HG02938 (cell line): ENCODE results near the gene PRR23E.

Experiments used
- ATAC-seq: cut with Tn5 transposase; IDR thresholded peaks from one replicate; pipeline ENCODE4 v1.9.1; 2021; ENCODE audit warnings: mild to moderate bottlenecking, moderate library complexity; ENCODE audit not compliant: unreplicated experiment

The PRR23E gene

GRCh38 chr3:127162947-127163645, 29.8 kb upstream of the PRR23E start:
- no peak for ATAC-seq

DNA sequence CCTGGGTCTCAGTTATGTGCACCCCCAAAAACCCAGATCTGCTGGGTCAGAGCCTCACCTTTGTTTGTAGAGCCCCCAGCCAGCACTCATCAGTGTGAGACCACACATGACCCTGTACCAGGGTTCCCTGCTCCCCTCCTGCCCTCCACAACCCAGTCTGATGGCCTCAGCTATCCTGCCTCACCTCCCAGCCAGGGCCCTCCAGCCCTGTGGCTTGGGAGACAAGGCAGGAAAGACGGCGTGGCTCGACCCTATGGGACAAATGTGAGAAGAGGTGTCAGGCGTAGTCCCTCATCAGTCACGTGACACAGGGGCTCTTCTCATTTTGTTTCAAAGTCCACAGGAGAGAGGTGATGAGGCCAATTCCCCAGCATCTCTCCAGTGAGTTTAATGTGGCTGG, 28.3 kb upstream of the PRR23E start:
- ATAC-seq = no peak

DNA sequence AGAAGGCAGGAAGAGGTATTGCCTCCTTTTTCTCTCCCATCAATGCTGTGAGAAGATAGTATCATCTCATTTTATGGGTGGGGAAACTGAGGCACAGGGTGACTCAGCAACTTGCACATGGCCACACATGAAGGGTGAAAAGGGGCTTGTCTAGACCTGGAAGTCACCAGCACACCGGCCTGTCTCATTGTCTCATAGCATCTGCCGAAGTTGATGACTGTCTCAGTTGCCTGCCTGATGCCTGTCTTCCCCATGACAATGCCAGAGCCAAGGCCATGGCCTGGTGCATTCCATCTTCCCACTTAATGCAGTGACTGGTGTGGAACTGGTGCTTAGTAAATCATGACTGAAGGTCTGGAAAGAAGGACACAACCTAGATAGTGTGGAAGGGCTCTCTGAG, 27.9 kb upstream of the PRR23E start:
- ATAC-seq = no peak

DNA sequence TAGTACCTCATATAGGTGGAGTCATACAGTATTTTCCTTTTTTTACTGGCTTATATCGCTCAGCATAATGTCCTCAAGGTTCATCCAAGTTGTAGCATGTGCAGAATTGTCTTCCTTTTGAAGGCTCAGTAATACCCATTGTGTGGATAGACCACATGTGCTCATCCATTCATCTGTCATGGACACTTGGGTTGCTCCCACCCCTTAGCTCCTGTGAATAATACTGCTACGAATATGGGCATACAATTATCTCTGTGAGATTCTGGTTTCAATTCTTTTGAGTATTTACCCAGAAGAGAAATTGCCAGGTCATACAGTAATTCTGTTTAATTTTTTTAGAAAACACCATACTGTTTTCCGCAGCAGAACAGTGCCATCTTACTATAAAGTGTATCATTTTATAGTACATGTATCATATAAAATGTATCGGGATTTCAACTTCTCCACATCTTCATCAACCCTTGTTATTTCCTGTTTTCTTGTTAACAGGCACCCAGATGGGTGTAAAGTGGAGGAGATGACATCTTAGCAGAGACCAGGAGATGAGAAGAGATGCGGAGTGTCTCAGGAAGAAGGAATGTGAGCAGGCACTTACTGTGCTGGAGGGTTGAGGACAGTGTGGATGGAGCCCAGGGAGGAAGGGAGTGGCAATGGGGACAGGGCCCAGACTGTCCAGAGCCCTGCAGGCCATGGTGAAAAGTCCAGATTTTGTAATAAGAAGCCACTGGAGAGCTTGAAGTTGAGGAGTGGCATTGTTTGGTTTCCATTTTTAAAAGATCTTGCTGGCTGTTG, 27.0 kb upstream of the PRR23E start:
- ATAC-seq = no peak

DNA sequence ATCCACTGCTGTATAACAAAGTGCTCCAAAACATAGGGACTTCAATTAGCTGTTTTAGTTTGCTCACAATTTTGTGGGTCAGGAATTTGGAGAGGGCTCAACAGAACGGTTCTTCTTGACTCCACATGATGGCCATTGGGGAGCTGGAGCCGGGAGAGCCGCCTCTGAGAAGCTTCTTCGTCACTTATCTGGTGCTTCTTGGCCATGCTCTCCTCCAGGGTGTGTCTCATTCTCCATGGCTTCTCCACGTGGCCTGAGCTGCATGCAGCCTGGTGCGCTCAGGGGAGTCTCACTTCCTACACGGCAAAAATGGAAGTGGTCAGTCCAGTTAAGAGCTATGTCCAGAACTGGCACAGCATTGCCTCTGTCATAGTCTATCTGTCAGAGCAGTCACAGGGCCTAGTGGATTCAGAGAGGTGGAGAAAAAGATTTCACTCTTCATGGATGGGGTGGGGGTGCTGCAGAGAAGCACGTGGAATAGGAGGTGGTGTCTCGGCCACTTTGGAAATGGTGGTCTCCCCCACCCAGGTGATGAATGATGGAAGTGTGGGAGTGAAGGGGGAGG, 26.3 kb upstream of the PRR23E start:
- ATAC-seq = no peak

GRCh38 chr3:127167315-127168043, 25.5 kb upstream of the PRR23E start:
- no peak for ATAC-seq

GRCh38 chr3:127168271-127168670, 24.7 kb upstream of the PRR23E start:
- no peak for ATAC-seq

GRCh38 chr3:127170814-127171213, 22.1 kb upstream of the PRR23E start:
- no peak for ATAC-seq

- ATAC-seq = no peak
Measured at GRCh38 chr3:127171320-127171719, 21.6 kb upstream of the PRR23E start.

GRCh38 chr3:127171721-127172120, 21.2 kb upstream of the PRR23E start:
- no peak for ATAC-seq

- ATAC-seq = no peak
Measured at GRCh38 chr3:127172211-127172610, 20.7 kb upstream of the PRR23E start.

DNA sequence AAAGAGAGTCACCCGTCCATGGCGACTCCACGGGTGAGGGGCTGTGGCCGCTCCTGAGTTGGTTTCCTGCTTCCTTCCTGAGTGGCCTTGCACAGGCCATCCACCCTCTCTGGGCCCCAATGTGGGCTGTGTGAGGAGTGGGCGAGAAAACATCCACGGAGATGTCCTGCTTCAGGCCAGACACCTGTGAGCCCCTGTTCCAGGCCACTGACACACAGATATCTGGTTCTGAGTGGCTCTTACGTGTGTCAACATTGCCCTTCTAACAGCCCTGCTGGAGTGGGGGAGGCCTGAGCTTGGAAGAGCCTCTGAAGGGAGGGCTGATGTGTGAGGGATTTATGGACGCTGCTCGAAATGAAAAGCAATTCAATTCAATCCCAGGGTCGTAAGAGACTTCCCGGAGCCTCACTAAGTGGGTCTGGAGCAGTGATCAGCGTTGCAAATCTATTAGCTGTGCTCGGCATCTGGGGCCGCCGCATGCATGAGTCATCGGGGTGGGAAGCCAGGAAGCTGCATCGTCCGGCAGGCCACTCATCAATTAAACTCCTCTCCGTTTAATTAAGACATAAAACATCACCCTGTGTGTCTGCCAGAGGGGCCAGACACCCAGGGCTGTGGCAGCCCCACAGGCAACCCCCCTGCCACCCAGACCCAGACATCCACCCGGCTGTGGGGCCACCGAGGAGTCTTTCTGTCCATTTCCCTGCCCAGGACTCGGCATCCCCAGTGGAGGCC, 20.0 kb upstream of the PRR23E start:
- ATAC-seq = no peak

DNA sequence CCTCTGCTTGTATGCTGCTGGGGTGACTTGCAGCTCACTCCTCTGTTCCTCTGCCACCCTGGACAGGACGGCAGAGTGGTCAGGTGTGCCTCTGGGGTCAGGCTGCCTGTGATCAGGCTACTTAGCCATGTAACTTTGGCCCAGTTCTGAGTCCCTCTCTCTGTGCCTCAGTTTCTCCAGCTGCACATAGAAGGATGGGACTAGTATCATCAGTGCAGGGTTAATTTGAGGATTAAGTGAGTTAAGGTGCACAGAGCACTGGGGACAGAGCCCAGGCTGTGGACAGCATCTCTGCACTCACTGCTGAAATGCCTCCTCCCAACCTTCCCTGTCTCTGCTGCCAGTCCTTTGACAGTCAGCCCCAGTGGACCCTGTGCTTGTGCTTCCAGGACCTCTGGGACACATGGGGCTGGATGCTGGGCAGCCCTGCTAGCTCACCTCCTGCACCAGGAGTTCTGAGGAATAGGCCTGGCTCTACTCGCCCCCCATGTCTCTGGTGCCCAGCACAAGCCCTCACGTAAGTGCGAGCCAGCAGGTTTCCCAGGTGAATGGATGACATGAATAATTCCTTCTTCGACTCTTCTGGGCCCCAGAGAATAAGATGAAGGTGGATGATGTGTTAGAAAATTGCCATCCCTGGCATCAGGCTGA, 19.3 kb upstream of the PRR23E start:
- no peak for ATAC-seq

DNA sequence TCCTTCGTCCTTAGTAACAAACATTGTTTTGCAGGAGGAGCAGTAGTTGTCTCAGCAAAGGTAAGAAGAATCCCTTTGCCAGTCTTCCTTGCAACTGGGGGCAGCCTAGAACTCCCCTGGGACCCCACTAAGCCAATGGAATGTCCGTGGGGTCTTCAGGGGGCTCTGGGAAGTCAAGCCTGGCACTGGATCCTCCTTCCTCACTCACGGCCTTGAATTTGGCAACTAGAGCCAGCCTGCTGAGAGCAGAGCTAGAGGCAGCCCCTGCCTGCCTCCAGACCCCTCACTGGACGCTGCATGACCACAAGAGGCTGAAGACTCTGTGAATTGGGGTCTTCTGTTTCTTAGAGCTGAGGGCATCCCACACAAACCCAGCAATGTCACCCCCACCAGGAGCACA, 18.6 kb upstream of the PRR23E start:
- ATAC-seq = no peak

- ATAC-seq = no peak
Measured at GRCh38 chr3:127174715-127175140, 18.2 kb upstream of the PRR23E start.

DNA sequence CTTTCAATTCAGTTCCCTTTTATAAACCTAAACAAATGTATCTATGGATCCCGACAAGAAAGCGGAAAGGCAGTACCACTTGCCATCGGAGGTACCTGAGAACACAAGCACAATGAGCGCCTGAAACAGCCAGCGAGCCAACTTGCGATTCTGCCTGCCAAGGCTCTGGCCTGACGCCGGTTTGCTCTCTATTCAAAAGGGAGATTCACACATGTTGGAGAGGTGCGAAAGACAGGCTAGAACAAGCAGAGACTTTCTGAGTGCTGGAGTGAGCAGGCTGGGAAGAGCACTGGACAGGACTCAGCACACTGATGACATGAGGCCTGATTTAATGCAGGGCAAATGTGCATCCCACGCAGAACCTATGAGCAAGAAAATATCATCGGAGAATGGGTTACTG, 17.7 kb upstream of the PRR23E start:
- ATAC-seq = no peak

- no peak for ATAC-seq
Measured at GRCh38 chr3:127177226-127177625, 15.7 kb upstream of the PRR23E start.

- no peak for ATAC-seq
Measured at GRCh38 chr3:127180859-127181258, 12.1 kb upstream of the PRR23E start.

- ATAC-seq = no peak
Measured at GRCh38 chr3:127182431-127182830, 10.5 kb upstream of the PRR23E start.
